Hepatic stellate cell (primary cell): ENCODE data around the gene CDC42BPA.
"Not testable (repeated sequence)": the region's sequence is repeated elsewhere in the genome, so short reads cannot be mapped to it uniquely, and the experiment has no call there.

Experiments used
- DNase-seq: peaks from one replicate; pipeline ENCODE4 v3.0.0; 2011; ENCODE audit warnings: low spot score

The CDC42BPA gene

GRCh38 chr1:227306689-227307088 lies 11.6 kb downstream of the CDC42BPA start:
- DNase-seq: no peak

- no peak for DNase-seq
These were observed 12.2 kb downstream of the CDC42BPA start for GRCh38 chr1:227305894-227306626.

GRCh38 chr1:227304665-227305064 lies 13.6 kb downstream of the CDC42BPA start:
- no peak for DNase-seq

- no peak for DNase-seq
These were observed 14.6 kb downstream of the CDC42BPA start for GRCh38 chr1:227303662-227304061.

DNA sequence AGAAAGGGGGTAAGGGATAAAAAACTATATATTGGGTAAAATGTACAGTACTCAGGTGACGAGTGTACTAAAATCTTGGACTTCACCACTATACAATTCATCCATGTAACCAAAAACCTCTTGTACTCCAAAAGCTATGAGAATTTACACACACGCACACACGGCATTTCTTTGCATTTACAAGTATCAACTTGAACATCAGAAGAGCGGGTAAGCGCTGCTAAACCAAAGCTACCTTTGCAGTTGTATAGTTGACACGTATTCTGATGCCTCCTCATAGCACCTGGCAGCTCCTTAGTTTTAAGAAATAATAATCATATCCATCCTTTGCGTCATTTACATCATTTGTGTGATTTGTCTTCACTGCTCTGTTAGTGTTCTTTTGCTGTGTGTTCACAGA lies 17.6 kb downstream of the CDC42BPA start:
- no peak for DNase-seq

- no peak for DNase-seq
These were observed 18.6 kb downstream of the CDC42BPA start for GRCh38 chr1:227299688-227300087.

DNA sequence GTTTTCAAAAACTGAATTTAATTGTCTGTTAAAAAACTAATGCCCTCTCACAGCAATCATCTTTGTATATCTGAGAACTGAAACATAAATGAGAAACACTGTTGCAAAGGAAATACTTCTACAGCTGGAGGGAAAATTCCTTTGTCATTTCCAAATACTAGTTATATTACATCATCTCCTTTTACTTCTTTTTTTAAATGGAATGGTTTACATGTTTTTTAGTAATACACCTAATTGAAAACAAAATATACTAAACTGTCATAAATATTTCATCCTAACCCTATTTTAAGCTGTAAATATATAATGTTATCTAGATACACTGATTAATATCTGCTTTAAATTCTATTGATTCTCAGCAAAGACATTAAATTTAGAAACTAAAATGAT lies 19.1 kb downstream of the CDC42BPA start:
- DNase-seq: peak; percentile 19

DNA sequence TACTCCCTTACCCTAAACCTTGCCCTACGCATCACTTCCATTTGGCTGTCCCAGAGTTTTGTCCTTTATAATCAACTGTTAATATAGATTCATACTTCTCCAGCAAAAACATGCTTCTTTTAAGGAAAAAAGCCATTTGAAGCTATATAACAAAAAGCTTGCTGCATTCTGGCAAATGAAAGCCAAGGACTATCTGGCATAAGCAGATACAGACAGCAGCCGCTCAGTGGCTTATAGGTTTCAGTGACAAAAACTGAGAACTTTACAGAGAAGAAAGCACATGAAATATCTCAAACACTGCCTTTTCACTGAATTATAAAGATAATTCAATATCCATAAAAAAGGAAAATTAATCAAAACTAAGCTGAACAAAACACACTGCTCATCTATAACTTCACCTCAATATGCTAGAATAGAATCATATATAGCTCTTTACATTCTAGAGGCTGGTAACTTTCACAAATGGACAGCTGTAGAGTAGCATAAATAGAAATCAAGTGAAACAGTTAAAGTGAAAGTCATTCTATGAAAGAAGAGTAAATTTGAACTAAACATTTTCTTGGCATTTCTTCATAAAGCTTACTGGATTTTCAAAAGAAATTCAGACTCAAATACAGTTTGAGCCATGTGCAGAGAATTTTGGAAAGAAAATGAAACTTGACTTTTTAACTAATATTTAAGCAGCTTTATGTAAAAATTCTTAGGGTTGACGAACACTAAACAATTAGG lies 19.6 kb downstream of the CDC42BPA start:
- no peak for DNase-seq

DNA sequence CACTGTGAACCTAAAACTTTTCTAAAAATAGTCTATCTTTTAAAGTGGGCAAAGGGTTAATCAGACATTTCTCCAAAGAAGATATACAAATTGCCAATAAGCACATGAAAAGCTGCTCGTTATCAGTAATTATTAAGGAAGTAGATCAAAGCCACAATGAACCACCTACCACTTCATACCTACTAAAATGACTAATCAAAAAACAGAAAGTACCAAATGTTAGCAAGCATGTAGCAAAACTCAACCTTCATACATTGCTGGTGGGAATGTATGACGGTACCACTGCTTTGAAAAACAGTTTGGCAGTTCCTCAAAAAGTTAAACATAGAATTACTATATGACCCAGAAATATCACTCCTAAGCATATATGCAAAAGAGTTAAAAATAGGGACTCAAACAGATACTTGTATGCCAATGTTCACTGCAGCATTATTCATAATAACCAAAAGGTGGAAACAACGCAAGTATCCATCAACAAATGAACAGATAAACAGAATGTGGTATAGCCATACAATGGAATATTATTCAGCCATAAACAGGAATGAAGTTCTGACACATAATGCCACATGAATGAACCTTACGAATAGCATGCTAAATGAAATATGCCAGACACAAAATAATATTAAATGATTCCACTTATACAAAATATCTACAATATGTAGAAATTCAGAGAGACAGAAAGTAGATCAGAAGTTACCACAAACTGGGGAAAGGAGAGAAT lies 21.1 kb downstream of the CDC42BPA start:
- no peak for DNase-seq

DNA sequence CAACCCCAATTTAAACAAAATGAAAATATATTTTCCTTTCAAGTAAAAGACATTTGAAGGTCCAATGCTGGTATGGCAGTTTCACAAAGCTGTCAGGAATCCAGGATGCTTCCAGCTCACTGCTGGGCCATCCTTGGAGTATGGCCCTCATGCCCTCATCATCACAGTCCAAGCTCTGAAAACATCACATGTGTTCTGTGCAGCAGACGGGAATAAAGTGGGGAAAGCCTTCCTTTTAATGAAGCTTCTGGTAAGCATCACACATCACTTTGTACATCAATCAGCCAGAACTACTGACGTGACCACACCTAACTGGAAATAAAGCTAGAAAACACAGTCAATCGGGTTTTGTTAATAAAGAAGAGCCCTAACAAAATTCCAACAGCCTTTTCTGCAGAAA lies 22.7 kb downstream of the CDC42BPA start:
- DNase-seq: no peak

DNA sequence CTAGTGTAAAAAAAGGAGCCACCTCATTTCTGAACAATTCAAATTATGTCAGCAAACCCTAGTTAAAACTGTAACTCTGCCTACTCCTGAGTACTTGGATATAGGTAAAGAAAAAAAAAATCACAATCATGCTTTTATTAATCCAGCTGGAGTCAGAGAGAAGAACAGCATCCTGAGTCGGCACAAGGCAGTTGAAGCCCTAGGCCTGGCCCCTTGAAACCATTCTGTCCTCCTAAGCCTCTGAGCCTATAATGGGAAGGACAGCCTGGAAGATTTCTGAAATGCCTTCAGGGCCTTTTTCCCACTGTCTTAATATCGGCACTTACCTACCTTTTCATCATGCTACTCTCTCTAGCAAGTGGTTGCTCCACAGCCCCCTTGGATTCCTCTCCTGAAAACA lies 32.5 kb downstream of the CDC42BPA start:
- no peak for DNase-seq

- DNase-seq: no peak
These were observed 36.9 kb downstream of the CDC42BPA start for GRCh38 chr1:227281371-227281770.

DNA sequence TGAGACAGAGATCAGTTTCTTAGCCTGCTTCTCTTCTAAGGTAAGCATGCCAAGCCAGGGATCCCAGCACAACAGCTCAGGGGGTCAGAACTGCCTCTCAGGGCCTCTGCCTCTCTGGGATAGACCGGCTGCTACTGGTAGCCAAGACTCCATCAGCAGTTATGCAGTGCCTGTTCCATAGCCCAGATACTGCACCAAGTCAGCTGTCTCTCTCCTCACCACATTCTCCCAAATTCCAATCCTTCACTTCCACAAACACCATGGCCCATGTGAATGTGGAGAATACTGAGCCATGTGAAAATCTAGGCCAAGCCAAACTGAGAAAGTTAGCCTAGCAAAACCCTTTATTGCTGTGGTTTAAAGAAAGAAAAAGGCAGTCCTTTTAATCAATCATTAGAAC lies 37.5 kb downstream of the CDC42BPA start:
- no peak for DNase-seq

DNA sequence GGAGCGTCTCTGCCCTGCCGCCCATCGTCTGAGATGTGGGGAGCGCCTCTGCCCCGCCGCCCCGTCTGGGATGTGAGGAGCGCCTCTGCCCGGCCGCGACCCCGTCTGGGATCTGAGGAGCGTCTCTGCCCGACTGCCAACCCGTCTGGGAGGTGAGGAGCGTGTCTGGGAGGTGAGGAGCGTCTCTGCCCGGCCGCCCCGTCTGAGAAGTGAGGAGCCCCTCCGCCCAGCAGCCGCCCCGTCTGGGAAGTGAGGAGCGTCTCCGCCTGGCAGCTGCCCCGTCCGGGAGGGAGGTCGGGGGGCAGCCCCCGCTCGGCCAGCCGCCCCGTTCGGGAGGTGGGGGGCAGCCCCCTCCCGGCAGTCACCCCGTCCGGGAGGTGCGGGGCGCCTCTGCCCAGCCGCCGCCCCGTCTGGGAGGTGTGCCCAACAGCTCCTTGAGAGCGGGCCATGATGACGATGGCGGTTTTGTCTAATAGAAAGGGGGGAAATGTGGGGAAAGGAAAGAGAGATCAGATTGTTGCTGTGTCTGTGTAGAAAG lies 42.1 kb downstream of the CDC42BPA start:
- DNase-seq: not testable (repeated sequence)

DNA sequence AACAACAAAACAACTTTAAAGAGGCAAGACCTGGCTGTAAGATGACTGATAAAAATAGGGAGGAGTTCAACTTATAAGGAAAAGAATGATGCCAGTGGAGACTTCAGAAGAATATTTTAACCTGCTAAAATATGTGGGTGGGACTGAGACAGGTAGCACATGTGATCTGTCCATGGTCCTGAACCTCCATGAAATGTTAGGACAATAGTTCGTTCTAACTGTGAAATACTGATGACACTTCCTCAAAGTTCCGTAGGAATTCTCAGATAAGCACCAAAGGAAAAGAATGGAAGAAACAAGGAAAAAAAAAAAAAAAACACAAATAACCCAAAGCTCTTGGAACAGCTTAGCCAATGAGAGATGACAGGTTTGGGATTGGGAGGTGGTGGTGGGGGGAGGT lies 44.7 kb downstream of the CDC42BPA start:
- DNase-seq: no peak

GRCh38 chr1:227272428-227272827 lies 45.9 kb downstream of the CDC42BPA start:
- no peak for DNase-seq

- no peak for DNase-seq
These were observed 47.7 kb downstream of the CDC42BPA start for GRCh38 chr1:227270554-227270953.

GRCh38 chr1:227268943-227269342 lies 49.3 kb downstream of the CDC42BPA start:
- DNase-seq: no peak

- DNase-seq: no peak
These were observed 52.4 kb downstream of the CDC42BPA start for GRCh38 chr1:227265891-227266290.

DNA sequence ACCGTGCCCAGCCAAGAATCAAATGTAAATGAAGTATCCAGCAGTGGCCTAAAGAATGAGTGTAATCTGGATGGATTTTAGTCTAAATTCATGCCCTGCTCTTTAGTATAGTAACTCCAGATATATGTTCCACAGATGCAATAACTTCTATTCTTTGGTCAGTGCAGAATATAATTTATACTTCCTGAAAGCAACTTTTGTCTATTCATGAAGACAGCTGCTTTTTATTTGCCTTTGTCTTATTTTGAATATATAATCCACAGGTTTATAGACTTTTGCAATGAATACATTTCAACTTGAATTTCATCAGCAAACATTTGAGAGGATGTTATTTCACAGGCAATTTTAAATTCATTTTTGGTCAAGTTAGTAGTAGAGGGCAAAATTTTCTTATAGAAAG lies 54.4 kb downstream of the CDC42BPA start:
- no peak for DNase-seq

DNA sequence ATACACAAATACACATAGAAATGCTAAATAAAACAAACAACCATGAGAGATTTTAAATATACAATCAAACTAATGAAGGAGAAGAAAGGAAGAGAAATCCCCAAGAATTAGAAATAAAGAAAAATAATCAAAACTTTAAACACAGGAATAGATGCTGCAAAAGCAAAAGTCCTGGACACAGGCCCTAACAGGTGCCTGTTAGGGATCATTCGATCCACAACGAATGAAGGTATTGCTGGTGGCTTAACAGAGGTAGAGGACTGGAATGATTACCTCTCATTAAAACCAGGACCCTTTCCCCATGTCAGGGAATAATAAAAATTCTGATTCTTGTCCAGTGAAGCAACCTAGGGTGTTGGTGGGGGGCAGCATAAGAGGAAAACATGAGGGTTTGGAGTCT lies 56.8 kb downstream of the CDC42BPA start:
- DNase-seq: no peak

DNA sequence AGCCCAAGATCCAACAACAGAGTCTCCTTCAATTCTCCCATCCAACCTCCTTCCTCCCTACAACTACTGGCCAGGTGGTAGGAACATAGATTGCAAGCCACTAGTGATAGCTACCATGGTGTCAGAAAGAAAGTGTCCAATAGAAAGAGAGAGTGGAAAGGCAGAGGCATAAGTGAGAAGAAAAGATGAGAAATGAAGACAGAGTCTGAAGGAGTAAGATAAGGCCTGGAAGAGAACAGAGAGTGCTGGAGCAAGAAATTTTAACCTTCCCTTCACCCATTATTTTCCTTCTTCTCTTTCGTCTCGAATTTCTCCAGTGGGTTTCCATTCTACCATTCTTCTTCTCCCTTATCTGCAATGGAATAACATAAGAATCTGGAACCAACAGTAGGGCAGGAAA lies 57.9 kb downstream of the CDC42BPA start:
- no peak for DNase-seq

DNA sequence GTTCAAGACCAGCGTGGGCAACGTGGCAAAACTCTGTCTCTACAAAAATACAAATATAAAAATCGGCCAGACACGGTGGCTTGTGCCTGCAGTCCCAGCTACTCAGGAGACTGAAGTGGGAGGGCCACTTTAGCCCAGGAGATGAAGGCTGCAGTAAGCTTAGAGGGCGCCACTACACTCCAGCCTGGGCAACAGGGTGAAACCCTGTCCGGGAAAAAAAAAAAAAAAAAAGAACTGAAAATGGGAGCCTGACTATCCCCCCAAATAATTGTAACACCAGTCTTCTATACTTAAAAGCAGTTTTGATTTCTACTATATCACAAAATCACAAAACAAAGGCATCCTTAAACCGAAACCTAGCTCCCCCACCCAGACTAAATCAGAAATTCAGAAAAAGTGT lies 60.3 kb downstream of the CDC42BPA start:
- no peak for DNase-seq
